Measurements from ENCODE around the gene GNAQ.

Gene GNAQ

GRCh38 chr9:78003730-78004129 is 27.9 kb downstream of the GNAQ start:
- DNase-seq (ENCODE audit: low read depth in 1 of 2, low spot score in 1 of 2): no peak

GRCh38 chr9:78001946-78002731 is 29.5 kb downstream of the GNAQ start:
- no peak for DNase-seq (ENCODE audit: low read depth in 1 of 2, low spot score in 1 of 2)

- DNase-seq (ENCODE audit: low read depth in 1 of 2, low spot score in 1 of 2): no peak
Observed at GRCh38 chr9:78000221-78000620, 31.4 kb downstream of the GNAQ start.

- no peak for DNase-seq (ENCODE audit: low read depth in 1 of 2, low spot score in 1 of 2)
Observed at GRCh38 chr9:77999231-77999631, 32.4 kb downstream of the GNAQ start.

- no peak for DNase-seq (ENCODE audit: low read depth in 1 of 2, low spot score in 1 of 2)
Observed at GRCh38 chr9:77997611-77998284, 33.9 kb downstream of the GNAQ start.

GRCh38 chr9:77996696-77997095 is 34.9 kb downstream of the GNAQ start:
- DNase-seq (ENCODE audit: low read depth in 1 of 2, low spot score in 1 of 2): no peak

GRCh38 chr9:77991191-77991590 is 40.4 kb downstream of the GNAQ start:
- no peak for DNase-seq (ENCODE audit: low read depth in 1 of 2, low spot score in 1 of 2)

- no peak for DNase-seq (ENCODE audit: low read depth in 1 of 2, low spot score in 1 of 2)
Observed at GRCh38 chr9:77989909-77990308, 41.7 kb downstream of the GNAQ start.

GRCh38 chr9:77989458-77989857 is 42.2 kb downstream of the GNAQ start:
- no peak for DNase-seq (ENCODE audit: low read depth in 1 of 2, low spot score in 1 of 2)

- no peak for DNase-seq (ENCODE audit: low read depth in 1 of 2, low spot score in 1 of 2)
Observed at GRCh38 chr9:77988630-77989029, 43.0 kb downstream of the GNAQ start.

- DNase-seq (ENCODE audit: low read depth in 1 of 2, low spot score in 1 of 2): no peak
Observed at GRCh38 chr9:77987880-77988525, 43.6 kb downstream of the GNAQ start.

- DNase-seq (ENCODE audit: low read depth in 1 of 2, low spot score in 1 of 2): no peak
Observed at GRCh38 chr9:77987081-77987656, 44.4 kb downstream of the GNAQ start.

GRCh38 chr9:77985996-77986395 is 45.6 kb downstream of the GNAQ start:
- no peak for DNase-seq (ENCODE audit: low read depth in 1 of 2, low spot score in 1 of 2)

- no peak for DNase-seq (ENCODE audit: low read depth in 1 of 2, low spot score in 1 of 2)
Observed at GRCh38 chr9:77983320-77983662, 48.3 kb downstream of the GNAQ start.

GRCh38 chr9:77982581-77983319 is 48.9 kb downstream of the GNAQ start:
- no peak for DNase-seq (ENCODE audit: low read depth in 1 of 2, low spot score in 1 of 2)

GRCh38 chr9:77981907-77982306 is 49.7 kb downstream of the GNAQ start:
- DNase-seq (ENCODE audit: low read depth in 1 of 2, low spot score in 1 of 2): no peak

GRCh38 chr9:77981332-77981731 is 50.3 kb downstream of the GNAQ start:
- DNase-seq (ENCODE audit: low read depth in 1 of 2, low spot score in 1 of 2): no peak

GRCh38 chr9:77980622-77981021 is 51.0 kb downstream of the GNAQ start:
- no peak for DNase-seq (ENCODE audit: low read depth in 1 of 2, low spot score in 1 of 2)

- DNase-seq (ENCODE audit: low read depth in 1 of 2, low spot score in 1 of 2): no peak
Observed at GRCh38 chr9:77978086-77978781, 53.4 kb downstream of the GNAQ start.

- peak in 1 of 2 donors; percentile 14 for DNase-seq (ENCODE audit: low read depth in 1 of 2, low spot score in 1 of 2)
Observed at GRCh38 chr9:77977210-77977611, 54.4 kb downstream of the GNAQ start.

- no peak for DNase-seq (ENCODE audit: low read depth in 1 of 2, low spot score in 1 of 2)
Observed at GRCh38 chr9:77975806-77976205, 55.8 kb downstream of the GNAQ start.
